Panc1 (cell line): ENCODE data around the gene ADGRB3. TPM values are rescaled to one million over a fixed set of nuclear protein-coding genes. Genes with fewer than 3 reads are reported as not detected.

Experiments
- ATAC-seq: fragments of 200-7000 bp; cut with Tn5 transposase; 2 replicates; pipeline ENCODE4 v1.9.1; 2020; ENCODE audit warnings: mild to moderate bottlenecking, moderate library complexity
- BruUV-seq: library from RNA; stranded (reverse); fragments of 400-500 nt; replicated peaks from 2 replicates; lab custom pipeline; 2021; lab: Mats Ljungman, UMichigan
- CTCF ChIA-PET: fragments of 300-600 bp; sonication (Branson Sonifier 250); formaldehyde crosslinking; loops from one replicate; lab custom pipeline; 2022; ENCODE audit warnings: antibody characterized with exemption; lab: Charles Lee
- POLR2A ChIA-PET: fragments of 300-600 bp; sonication (Branson Sonifier 250); formaldehyde crosslinking; loops from one replicate; lab custom pipeline; 2022; ENCODE audit warnings: antibody characterized with exemption; lab: Charles Lee
- DNase-seq: peaks from one replicate; pipeline ENCODE4 v3.0.0-alpha.2; 2010; ENCODE audit warnings: low read depth, low spot score
- H3K27ac ChIP-seq: 2 replicates; pipeline ENCODE4 v1.5.1; 2011; ENCODE audit warnings: mild to moderate bottlenecking, low read length, inconsistent platforms
- H3K27me3 ChIP-seq: fragments of 200-500 bp; sonication (Bioruptor generic); 2 replicates; pipeline ENCODE4 v1.6.0; 2014; ENCODE audit warnings: low read length, inconsistent platforms; ENCODE audit not compliant: control insufficient read depth, insufficient read depth
- H3K36me3 ChIP-seq: fragments of 200-500 bp; sonication (Bioruptor generic); 2 replicates; pipeline ENCODE4 v1.5.1; 2014; ENCODE audit warnings: inconsistent platforms, mild to moderate bottlenecking, low read length, moderate library complexity; ENCODE audit not compliant: control insufficient read depth, insufficient read depth
- H3K4me1 ChIP-seq: 2 replicates; pipeline ENCODE4 v1.5.1; 2011; ENCODE audit warnings: inconsistent platforms, mild to moderate bottlenecking, low read length, moderate library complexity; ENCODE audit not compliant: control insufficient read depth, insufficient read depth
- H3K4me3 ChIP-seq, 2 experiments: 2 replicates each; pipeline ENCODE4 v1.5.1; 2011 to 2012; ENCODE audit warnings: low read depth in 2 of 2, low read length in 2 of 2, mild to moderate bottlenecking in 2 of 2, inconsistent platforms in 1 of 2, moderate library complexity in 1 of 2
- H3K9me3 ChIP-seq: fragments of 200-500 bp; sonication (Bioruptor generic); 2 replicates; pipeline ENCODE4 v1.5.1; 2014; ENCODE audit warnings: low read depth, mild to moderate bottlenecking, inconsistent platforms, low read length, moderate library complexity; ENCODE audit not compliant: control insufficient read depth, insufficient read depth
- CTCF ChIP-seq: fragments of 450-650 bp; IDR thresholded peaks from 2 replicates; pipeline ENCODE4 v1.5.1; 2017; ENCODE audit warnings: mild to moderate bottlenecking
- POLR2AphosphoS5 ChIP-seq: IDR thresholded peaks from 2 replicates; pipeline ENCODE4 v1.6.1; 2012; ENCODE audit warnings: mild to moderate bottlenecking, low read depth, low read length, moderate library complexity
- REST ChIP-seq, 2 experiments: IDR thresholded peaks; 2 replicates each; pipeline ENCODE4 v1.6.1; 2011 to 2012; ENCODE audit warnings: low read depth in 2 of 2, control low read depth in 1 of 2, low read length in 1 of 2, mild to moderate bottlenecking in 1 of 2, moderate library complexity in 1 of 2; ENCODE audit not compliant: insufficient read depth in 1 of 2
- SIN3A ChIP-seq: IDR thresholded peaks from 2 replicates; pipeline ENCODE4 v1.6.1; 2012; ENCODE audit warnings: low read depth, mild to moderate bottlenecking, low read length, moderate library complexity, borderline replicate concordance; ENCODE audit not compliant: insufficient read depth
- TCF7L2 ChIP-seq: IDR thresholded peaks from 2 replicates; pipeline ENCODE4 v1.6.1; 2011; ENCODE audit warnings: mild to moderate bottlenecking, low read depth, low read length, inconsistent platforms
- in situ Hi-C: cut with HindIII; loops from 2 replicates; pipeline ENCODE4 v1.10.0; 2016; ENCODE audit warnings: low sequenced_read_pairs, low pct_unique_long_range_greater_than_20kb
- intact Hi-C: fragments of 100-400 bp; cut with micrococcal nuclease; formaldehyde crosslinking; loops from one replicate; pipeline ENCODE4 v1.10.0; 2022; ENCODE audit not compliant: unreplicated experiment
- total RNA-seq: library from RNA; stranded (reverse); gene quantifications from one replicate; pipeline ENCODE4 v1.2.1, GENCODE V29; 2021; ENCODE audit not compliant: unreplicated experiment

The ADGRB3 gene
- total RNA-seq, 1 experiment from 2014 or later = 0.10 TPM

DNA sequence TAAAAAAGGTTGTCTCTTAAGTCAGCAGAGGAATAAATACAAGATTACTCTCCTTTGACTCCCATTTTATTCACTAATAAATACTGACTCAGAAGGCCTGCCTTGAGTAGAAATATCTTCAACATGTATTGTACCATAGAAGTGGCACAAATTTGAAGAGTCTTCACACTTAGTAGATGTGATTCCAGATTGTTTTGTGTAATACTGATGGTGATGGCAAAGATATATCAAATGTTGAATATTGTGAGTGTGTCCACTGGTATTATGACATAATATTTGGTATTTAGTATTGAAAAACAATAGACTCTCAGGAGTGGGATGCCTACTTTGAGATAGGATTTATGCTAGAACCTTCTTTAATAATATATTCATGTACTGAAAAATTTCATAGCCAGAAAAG lies 7.0 kb downstream of the ADGRB3 start:
- no peaks in the 10 kb centered on the region; the same call in 1 of the 2 replicates for H3K36me3 ChIP-seq
- no peak overlapping the region for H3K27ac ChIP-seq
- intact Hi-C loops (loop anchor here (5.0 kb wide), 1 partner anchor 325 kb away; no protein-coding TSS in a partner anchor), in situ Hi-C loops (no loop called here)
- ATAC-seq = no peak
- no peak for DNase-seq
- H3K27me3 ChIP-seq = peaks cover 22% of the 10 kb centered on the region
- TF ChIP-seq TCF7L2 = no peak
- TF ChIP-seq CTCF = no peak
- TF ChIP-seq SIN3A = no peak
- no peak for TF ChIP-seq POLR2AphosphoS5
- TF ChIP-seq REST (IDR thresholded peaks at IDR 0.05; ENCODE audit: insufficient read depth in 1 of 2, low read depth in 2 of 2, low read length in 1 of 2) = no peak
- no peaks in the 10 kb centered on the region for H3K9me3 ChIP-seq
- CTCF ChIA-PET = no interaction called here
- no peak overlapping the region for H3K4me3 ChIP-seq
- 0 out of 2 replicates have a peak, but pooled peaks cover 4% of the 10 kb centered on the region for H3K4me1 ChIP-seq
- no TSS peak for BruUV-seq
- POLR2A ChIA-PET = no interaction called here

GRCh38 chr6:68642977-68643376 lies 7.9 kb downstream of the ADGRB3 start:
- 0 out of 2 replicates have a peak, but pooled peaks cover 4% of the 10 kb centered on the region for H3K4me1 ChIP-seq
- intact Hi-C loops = loop anchor here (5.0 kb wide), 1 partner anchor 324 kb away; no protein-coding TSS in a partner anchor
- H3K27me3 ChIP-seq = peaks cover 15% of the 10 kb centered on the region; the same call in 1 of the 2 replicates
- H3K36me3 ChIP-seq = no peaks in the 10 kb centered on the region
- in situ Hi-C loops = no loop called here
- H3K27ac ChIP-seq = no peak overlapping the region
- DNase-seq (no peak), ATAC-seq (no peak)
- TF ChIP-seq POLR2AphosphoS5 (no peak), REST (IDR thresholded peaks at IDR 0.05; ENCODE audit: insufficient read depth in 1 of 2, low read depth in 2 of 2, low read length in 1 of 2) (no peak), CTCF (no peak), SIN3A (no peak), TCF7L2 (no peak)
- BruUV-seq = no TSS peak
- H3K9me3 ChIP-seq = no peaks in the 10 kb centered on the region
- ChIA-PET CTCF (no interaction called here), POLR2A (no interaction called here)
- no peak overlapping the region for H3K4me3 ChIP-seq
